ENCODE measurements around the gene DYRK1A.

The DYRK1A gene

DNA sequence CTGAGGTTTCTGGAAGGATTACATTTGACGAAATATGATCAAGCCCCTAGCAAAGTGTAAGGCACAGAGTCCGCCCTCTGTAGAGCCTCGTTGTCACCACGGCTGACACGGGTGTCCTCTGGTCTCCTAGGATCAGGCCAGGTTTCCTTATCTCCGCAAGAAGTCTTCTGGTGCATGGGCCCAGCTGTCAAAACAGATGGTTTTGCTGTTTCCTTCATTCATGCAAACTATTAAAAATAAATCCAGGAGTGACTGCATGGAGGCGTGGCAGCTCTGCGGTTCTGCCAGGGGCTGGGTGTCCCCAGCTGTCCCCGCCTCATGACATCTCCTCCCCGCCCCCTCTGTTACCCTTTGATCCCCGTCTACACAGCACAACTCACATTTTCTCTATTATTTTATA lies 209.0 kb downstream of the DYRK1A start:
- DNase-seq: no peak

Measured in DMS 273 treated with DMSO at 0.1 percent for 48 hours (cell line).